ENCODE results near the gene SCP2. TPM values are rescaled to one million over a fixed set of nuclear protein-coding genes. Genes with fewer than 3 reads are reported as not detected.

SCP2 gene
- total and polyA plus RNA-seq, 9 donors: 58.4 to 161 (median 105) TPM

DNA sequence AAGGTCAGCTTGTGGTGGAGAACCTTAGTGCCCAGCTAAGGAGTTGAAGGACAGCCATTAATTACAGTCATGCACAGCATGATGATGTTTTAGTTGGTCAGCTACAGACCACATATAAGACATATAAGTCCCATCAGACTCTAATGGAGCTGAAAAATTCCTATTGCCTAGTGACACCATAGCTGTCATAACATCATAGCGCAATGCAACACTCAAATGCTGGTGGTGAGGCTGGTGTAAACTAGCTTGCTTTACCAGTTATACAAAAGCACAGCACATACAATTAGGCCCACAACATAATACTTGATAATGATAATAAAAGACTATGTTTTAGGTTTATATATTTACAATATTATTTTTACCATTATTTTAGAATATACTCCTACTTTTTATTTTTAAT, 9.5 kb upstream of the SCP2 start:
- H3K27ac ChIP-seq: peak overlapping the region in 1 of 2 donors; percentile 53
- 86 to 100% (median 94%) methylated on average over 1 of the region's 1 CpG for WGBS, 3 donors

DNA sequence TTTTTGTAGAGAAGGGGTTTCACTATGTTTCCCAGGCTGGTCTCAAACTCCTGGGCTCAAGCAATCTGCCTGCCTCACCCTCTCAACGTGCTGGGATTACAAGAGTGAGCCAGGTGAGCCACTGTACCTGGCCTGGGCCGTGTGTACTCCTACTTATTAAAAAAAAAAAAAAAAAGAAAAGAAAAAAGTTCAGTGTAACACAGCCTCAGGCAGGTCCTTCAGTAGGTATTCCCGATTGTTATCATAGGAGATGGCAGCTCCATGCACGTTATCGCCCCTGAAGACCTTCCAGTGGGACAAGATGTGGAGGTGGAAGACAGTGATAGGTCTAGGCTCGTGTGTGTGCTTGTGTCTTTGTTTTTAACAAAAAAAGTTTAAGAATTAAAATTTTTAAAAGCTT, 8.9 kb upstream of the SCP2 start:
- H3K9me3 ChIP-seq: no peaks in the 10 kb centered on the region
- no peak overlapping the region for H3K4me3 ChIP-seq
- no peak for TF ChIP-seq POLR2A (IDR thresholded peaks at IDR 0.05)
- no peak for TF ChIP-seq EP300 (IDR thresholded peaks at IDR 0.05)
- TF ChIP-seq, protein P1, sequence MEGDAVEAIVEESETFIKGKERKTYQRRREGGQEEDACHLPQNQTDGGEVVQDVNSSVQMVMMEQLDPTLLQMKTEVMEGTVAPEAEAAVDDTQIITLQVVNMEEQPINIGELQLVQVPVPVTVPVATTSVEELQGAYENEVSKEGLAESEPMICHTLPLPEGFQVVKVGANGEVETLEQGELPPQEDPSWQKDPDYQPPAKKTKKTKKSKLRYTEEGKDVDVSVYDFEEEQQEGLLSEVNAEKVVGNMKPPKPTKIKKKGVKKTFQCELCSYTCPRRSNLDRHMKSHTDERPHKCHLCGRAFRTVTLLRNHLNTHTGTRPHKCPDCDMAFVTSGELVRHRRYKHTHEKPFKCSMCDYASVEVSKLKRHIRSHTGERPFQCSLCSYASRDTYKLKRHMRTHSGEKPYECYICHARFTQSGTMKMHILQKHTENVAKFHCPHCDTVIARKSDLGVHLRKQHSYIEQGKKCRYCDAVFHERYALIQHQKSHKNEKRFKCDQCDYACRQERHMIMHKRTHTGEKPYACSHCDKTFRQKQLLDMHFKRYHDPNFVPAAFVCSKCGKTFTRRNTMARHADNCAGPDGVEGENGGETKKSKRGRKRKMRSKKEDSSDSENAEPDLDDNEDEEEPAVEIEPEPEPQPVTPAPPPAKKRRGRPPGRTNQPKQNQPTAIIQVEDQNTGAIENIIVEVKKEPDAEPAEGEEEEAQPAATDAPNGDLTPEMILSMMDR (IDR thresholded peaks at IDR 0.05): no peak
- no peak overlapping the region for H3K27ac ChIP-seq
- intact Hi-C loops (cut with DNase I): no loop called here
- DNase-seq: no peak
- H3K4me1 ChIP-seq (ENCODE audit: insufficient read depth): peaks cover 30% of the 10 kb centered on the region
- 70 to 83% (median 72%) methylated on average over 6 of the region's 6 CpGs for WGBS, 3 donors
- no peaks in the 10 kb centered on the region for H3K27me3 ChIP-seq
- H3K36me3 ChIP-seq: no peaks in the 10 kb centered on the region

More for the DNA sequence above, 9.5 kb upstream of the SCP2 start:
- peaks cover 30% of the 10 kb centered on the region for H3K4me1 ChIP-seq (ENCODE audit: insufficient read depth)
- H3K27me3 ChIP-seq: no peaks in the 10 kb centered on the region
- TF ChIP-seq POLR2A (IDR thresholded peaks at IDR 0.05): no peak
- H3K36me3 ChIP-seq: no peaks in the 10 kb centered on the region
- no peaks in the 10 kb centered on the region for H3K9me3 ChIP-seq
- H3K4me3 ChIP-seq: no peak overlapping the region
- intact Hi-C loops (cut with DNase I): no loop called here
- DNase-seq: no peak

DNA sequence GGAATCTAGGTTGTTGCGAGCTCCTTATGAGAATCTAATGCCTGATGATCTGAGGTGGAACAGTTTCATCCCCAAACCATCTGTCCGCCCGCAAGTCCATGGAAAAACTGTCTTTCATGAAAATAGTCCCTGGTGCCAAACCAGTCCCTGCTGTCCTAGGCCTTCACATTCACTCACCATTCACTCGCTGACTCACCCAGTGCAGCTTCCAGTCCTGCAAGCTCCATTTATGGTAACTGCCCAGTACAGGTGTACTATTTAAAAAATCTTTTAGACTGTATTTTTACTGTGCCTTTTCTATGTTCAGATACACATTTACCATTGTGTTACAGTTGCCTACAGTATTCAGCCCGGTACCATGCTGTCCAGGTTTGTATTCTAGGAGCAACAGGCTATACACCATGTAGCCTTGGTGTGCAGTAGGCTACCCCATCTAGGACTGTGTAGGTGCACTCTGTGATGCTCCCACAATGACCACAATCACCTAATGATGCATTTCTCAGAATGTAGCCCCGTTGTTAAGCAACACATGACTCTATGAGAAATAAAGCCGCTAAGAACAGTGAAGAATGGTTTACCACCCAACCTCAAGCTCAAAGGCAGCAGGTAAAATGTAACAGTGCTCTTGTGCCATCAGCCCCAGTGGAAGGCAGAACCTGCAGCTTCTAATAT, 7.9 kb upstream of the SCP2 start:
- Histone ChIP-seq H3K4me1 (ENCODE audit: insufficient read depth) (peaks cover 30% of the 10 kb centered on the region), H3K36me3 (no peaks in the 10 kb centered on the region), H3K27ac (no peak overlapping the region), H3K27me3 (no peaks in the 10 kb centered on the region), H3K9me3 (no peaks in the 10 kb centered on the region), H3K4me3 (no peak overlapping the region)
- TF ChIP-seq EP300 (IDR thresholded peaks at IDR 0.05) (no peak), POLR2A (IDR thresholded peaks at IDR 0.05) (no peak)
- TF ChIP-seq, protein P1 (IDR thresholded peaks at IDR 0.05): no peak
- intact Hi-C loops (cut with DNase I): no loop called here
- DNase-seq: no peak
- 91 to 95% (median 92%) methylated on average over 7 of the region's 7 CpGs for WGBS, 3 donors

DNA sequence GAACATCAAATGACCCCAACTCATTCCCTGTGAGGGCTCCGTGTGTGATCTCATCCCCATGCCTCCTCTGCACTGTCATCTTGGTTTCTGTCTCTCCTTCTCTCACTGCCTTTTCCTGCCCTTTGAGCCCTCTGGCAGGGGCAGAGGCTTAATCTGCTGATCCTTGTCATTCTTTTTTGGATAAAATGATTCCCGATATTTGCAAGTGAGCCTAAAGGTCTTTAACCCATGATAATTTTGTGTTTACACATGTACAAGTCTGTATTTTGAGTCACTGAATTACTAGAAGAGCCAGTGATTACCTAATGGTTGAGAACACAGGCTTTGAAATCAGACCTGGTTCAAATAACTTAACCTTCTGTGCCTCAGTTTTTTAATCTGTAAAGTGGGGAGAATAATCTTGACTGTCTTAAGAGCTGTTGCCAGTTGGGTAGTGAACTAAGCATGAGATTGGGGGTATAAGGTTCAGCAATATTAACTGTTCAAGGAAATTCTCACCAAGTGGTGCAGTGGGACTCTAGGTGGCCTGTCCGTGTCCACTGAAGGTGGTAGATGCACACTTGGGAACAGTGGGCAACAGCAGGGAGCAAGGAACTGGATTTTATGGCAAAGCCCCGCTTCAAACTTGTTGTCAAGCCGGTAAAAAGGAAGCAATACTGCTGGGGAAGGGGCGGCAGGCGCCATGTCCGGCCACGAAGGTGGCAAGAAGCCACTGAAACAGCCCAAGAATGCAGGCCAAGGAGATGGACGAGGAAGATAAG, 7.2 kb upstream of the SCP2 start:
- Histone ChIP-seq H3K36me3 (no peaks in the 10 kb centered on the region), H3K4me1 (ENCODE audit: insufficient read depth) (peaks cover 30% of the 10 kb centered on the region), H3K4me3 (no peak overlapping the region), H3K9me3 (no peaks in the 10 kb centered on the region), H3K27me3 (no peaks in the 10 kb centered on the region), H3K27ac (peak overlapping the region in 1 of 2 donors; percentile 93)
- DNase-seq: no peak
- intact Hi-C loops (cut with DNase I): loop anchor here in 2 of 4 donors (5.0 to 10.0 kb wide), 4 partner anchors 142 to 1945 kb away; partner anchors contain the start of genes PODN (in 2 of the 2) and CDKN2C (in 1 of the 2)
- TF ChIP-seq EP300 (IDR thresholded peaks at IDR 0.05): no peak
- WGBS, 3 donors: 90 to 94% (median 93%) methylated on average over 10 of the region's 10 CpGs

DNA sequence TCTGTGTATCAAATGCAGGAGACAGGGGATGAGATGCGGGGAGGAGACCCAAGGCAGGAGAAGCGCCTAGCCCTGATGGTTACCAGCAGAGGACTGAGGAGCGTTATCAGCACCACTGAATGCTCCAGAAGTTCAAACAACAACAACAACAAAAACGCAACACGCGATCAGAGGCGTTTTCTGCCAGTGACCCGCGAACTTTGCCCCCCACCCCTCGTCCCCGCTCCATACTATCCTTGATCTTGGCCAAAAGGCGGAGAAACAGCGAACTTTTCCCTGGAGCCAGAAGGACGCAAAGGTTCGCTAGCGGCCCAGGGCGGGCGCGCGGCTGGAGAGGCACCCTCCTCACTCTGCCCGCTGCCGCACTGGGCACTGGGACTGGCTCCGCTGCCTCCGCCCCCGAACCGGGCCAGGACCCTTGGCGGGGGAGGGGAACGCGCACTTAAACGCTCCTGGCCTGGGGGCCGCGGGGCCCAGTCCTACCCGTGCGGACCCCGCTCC, 6.2 kb upstream of the SCP2 start:
- Histone ChIP-seq H3K27me3 (no peaks in the 10 kb centered on the region), H3K9me3 (no peaks in the 10 kb centered on the region), H3K36me3 (no peaks in the 10 kb centered on the region), H3K27ac (peak overlapping the region; percentile 93), H3K4me3 (peak overlapping the region; percentile 60), H3K4me1 (ENCODE audit: insufficient read depth) (peaks cover 26% of the 10 kb centered on the region)
- intact Hi-C loops (cut with DNase I): loop anchor here in 2 of 4 donors (5.0 to 10.0 kb wide), 4 partner anchors 141 to 1946 kb away; partner anchors contain the start of genes PODN (in 2 of the 2) and CDKN2C (in 1 of the 2)
- DNase-seq: peak in 3 of 5 donors; percentile 58 to 72 (median 65)
- TF ChIP-seq, protein P1 (IDR thresholded peaks at IDR 0.05): no peak
- TF ChIP-seq POLR2A (IDR thresholded peaks at IDR 0.05) (no peak), EP300 (IDR thresholded peaks at IDR 0.05) (no peak)
- WGBS, 3 donors: 4 to 8% (median 8%) methylated on average over 25 to 35 of the region's 35 CpGs
